Mucosa of stomach (tissue), 1 donor: ENCODE data around the gene WFIKKN2.

Experiments used
- H3K27me3 ChIP-seq: one replicate; pipeline ENCODE4 v1.7.0; 2013; ENCODE audit warnings: mild to moderate bottlenecking, low read length; ENCODE audit not compliant: control insufficient read depth, insufficient read depth
- H3K36me3 ChIP-seq: one replicate; pipeline ENCODE4 v1.7.0; 2013; ENCODE audit warnings: low read length; ENCODE audit not compliant: control insufficient read depth, insufficient read depth
- H3K4me1 ChIP-seq: one replicate; pipeline ENCODE4 v1.7.0; 2013; ENCODE audit warnings: mild to moderate bottlenecking, low read length; ENCODE audit not compliant: control insufficient read depth, insufficient read depth
- H3K4me3 ChIP-seq: one replicate; pipeline ENCODE4 v1.7.0; 2013; ENCODE audit warnings: low read length
- H3K9ac ChIP-seq: one replicate; pipeline ENCODE4 v1.7.0; 2013; ENCODE audit warnings: mild to moderate bottlenecking, low read length, moderate library complexity
- H3K9me3 ChIP-seq: one replicate; pipeline ENCODE4 v1.7.0; 2013; ENCODE audit warnings: mild to moderate bottlenecking, low read length, moderate library complexity; ENCODE audit not compliant: control insufficient read depth
- donor health status: Pancreatic carcinoma.

The WFIKKN2 gene

GRCh38 chr17:50830994-50831393 is 4.4 kb upstream of the WFIKKN2 start:
- H3K9me3 ChIP-seq: no peaks in the 10 kb centered on the region
- H3K9ac ChIP-seq: no peak overlapping the region
- no peak overlapping the region for H3K4me3 ChIP-seq
- H3K27me3 ChIP-seq: peaks cover 13% of the 10 kb centered on the region
- no peaks in the 10 kb centered on the region for H3K36me3 ChIP-seq
- peaks cover 30% of the 10 kb centered on the region for H3K4me1 ChIP-seq

- H3K4me1 ChIP-seq: peaks cover 30% of the 10 kb centered on the region
Observed at GRCh38 chr17:50831471-50831928, 3.9 kb upstream of the WFIKKN2 start.

GRCh38 chr17:50832267-50832863 is 3.0 kb upstream of the WFIKKN2 start:
- H3K9ac ChIP-seq: no peak overlapping the region
- peaks cover 30% of the 10 kb centered on the region for H3K4me1 ChIP-seq
- H3K27me3 ChIP-seq: peaks cover 14% of the 10 kb centered on the region
- no peak overlapping the region for H3K4me3 ChIP-seq
- H3K9me3 ChIP-seq: no peaks in the 10 kb centered on the region
- no peaks in the 10 kb centered on the region for H3K36me3 ChIP-seq

More at GRCh38 chr17:50831471-50831928, 3.9 kb upstream of the WFIKKN2 start:
- Histone ChIP-seq H3K4me3 (no peak overlapping the region), H3K9ac (no peak overlapping the region), H3K9me3 (no peaks in the 10 kb centered on the region), H3K36me3 (no peaks in the 10 kb centered on the region), H3K27me3 (peaks cover 14% of the 10 kb centered on the region)

- no peak overlapping the region for H3K4me3 ChIP-seq
- no peaks in the 10 kb centered on the region for H3K9me3 ChIP-seq
- H3K27me3 ChIP-seq: peaks cover 14% of the 10 kb centered on the region
- peaks cover 30% of the 10 kb centered on the region for H3K4me1 ChIP-seq
- no peak overlapping the region for H3K9ac ChIP-seq
- H3K36me3 ChIP-seq: no peaks in the 10 kb centered on the region
Observed at GRCh38 chr17:50832864-50833381, 2.5 kb upstream of the WFIKKN2 start.

GRCh38 chr17:50833510-50834428 is 1.6 kb upstream of the WFIKKN2 start:
- Histone ChIP-seq H3K4me1 (peaks cover 30% of the 10 kb centered on the region), H3K9ac (no peak overlapping the region), H3K36me3 (no peaks in the 10 kb centered on the region), H3K27me3 (peaks cover 14% of the 10 kb centered on the region), H3K4me3 (no peak overlapping the region), H3K9me3 (no peaks in the 10 kb centered on the region)

GRCh38 chr17:50834429-50835300 is 721 bp upstream of the WFIKKN2 start:
- Histone ChIP-seq H3K27me3 (peaks cover 14% of the 10 kb centered on the region), H3K4me1 (peaks cover 26% of the 10 kb centered on the region), H3K9ac (no peak overlapping the region), H3K36me3 (no peaks in the 10 kb centered on the region), H3K9me3 (no peaks in the 10 kb centered on the region), H3K4me3 (no peak overlapping the region)

- no peak overlapping the region for H3K9ac ChIP-seq
- H3K36me3 ChIP-seq: no peaks in the 10 kb centered on the region
- no peak overlapping the region for H3K4me3 ChIP-seq
- peaks cover 10% of the 10 kb centered on the region for H3K4me1 ChIP-seq
- H3K27me3 ChIP-seq: peaks cover 14% of the 10 kb centered on the region
- no peaks in the 10 kb centered on the region for H3K9me3 ChIP-seq
Observed at GRCh38 chr17:50836826-50837225, 1.4 kb downstream of the WFIKKN2 start.

GRCh38 chr17:50837286-50837979 is 2.0 kb downstream of the WFIKKN2 start:
- H3K27me3 ChIP-seq: peaks cover 14% of the 10 kb centered on the region
- no peaks in the 10 kb centered on the region for H3K36me3 ChIP-seq
- H3K4me3 ChIP-seq: no peak overlapping the region
- H3K4me1 ChIP-seq: peaks cover 12% of the 10 kb centered on the region
- H3K9ac ChIP-seq: no peak overlapping the region
- no peaks in the 10 kb centered on the region for H3K9me3 ChIP-seq

GRCh38 chr17:50837980-50838954 is 2.9 kb downstream of the WFIKKN2 start:
- H3K4me3 ChIP-seq: no peak overlapping the region
- no peaks in the 10 kb centered on the region for H3K36me3 ChIP-seq
- peaks cover 14% of the 10 kb centered on the region for H3K27me3 ChIP-seq
- no peaks in the 10 kb centered on the region for H3K9me3 ChIP-seq
- H3K4me1 ChIP-seq: peaks cover 12% of the 10 kb centered on the region
- no peak overlapping the region for H3K9ac ChIP-seq

GRCh38 chr17:50839591-50840310 is 4.4 kb downstream of the WFIKKN2 start:
- no peaks in the 10 kb centered on the region for H3K36me3 ChIP-seq
- H3K4me1 ChIP-seq: peaks cover 11% of the 10 kb centered on the region
- H3K4me3 ChIP-seq: no peak overlapping the region
- H3K27me3 ChIP-seq: peaks cover 9% of the 10 kb centered on the region
- H3K9me3 ChIP-seq: no peaks in the 10 kb centered on the region
- no peak overlapping the region for H3K9ac ChIP-seq
